B cell (primary cell): ENCODE measurements around the gene MREG.

ENCODE experiments used
- EZH2 ChIP-seq: IDR thresholded peaks from 2 replicates; pipeline ENCODE4 v1.6.1; 2012; ENCODE audit warnings: borderline replicate concordance, low read depth, mild to moderate bottlenecking, moderate library complexity, low read length; ENCODE audit not compliant: insufficient read depth, poor library complexity, severe bottlenecking
- TF ChIP-seq, protein P1 (sequence below): fragments of 200-600 bp; IDR thresholded peaks from one replicate; pipeline ENCODE4 v1.8.0; 2022; ENCODE audit warnings: antibody characterized with exemption, mild to moderate bottlenecking

GRCh38 chr2:215928086-215928485, 85.3 kb downstream of the MREG start:
- TF ChIP-seq, protein P1, sequence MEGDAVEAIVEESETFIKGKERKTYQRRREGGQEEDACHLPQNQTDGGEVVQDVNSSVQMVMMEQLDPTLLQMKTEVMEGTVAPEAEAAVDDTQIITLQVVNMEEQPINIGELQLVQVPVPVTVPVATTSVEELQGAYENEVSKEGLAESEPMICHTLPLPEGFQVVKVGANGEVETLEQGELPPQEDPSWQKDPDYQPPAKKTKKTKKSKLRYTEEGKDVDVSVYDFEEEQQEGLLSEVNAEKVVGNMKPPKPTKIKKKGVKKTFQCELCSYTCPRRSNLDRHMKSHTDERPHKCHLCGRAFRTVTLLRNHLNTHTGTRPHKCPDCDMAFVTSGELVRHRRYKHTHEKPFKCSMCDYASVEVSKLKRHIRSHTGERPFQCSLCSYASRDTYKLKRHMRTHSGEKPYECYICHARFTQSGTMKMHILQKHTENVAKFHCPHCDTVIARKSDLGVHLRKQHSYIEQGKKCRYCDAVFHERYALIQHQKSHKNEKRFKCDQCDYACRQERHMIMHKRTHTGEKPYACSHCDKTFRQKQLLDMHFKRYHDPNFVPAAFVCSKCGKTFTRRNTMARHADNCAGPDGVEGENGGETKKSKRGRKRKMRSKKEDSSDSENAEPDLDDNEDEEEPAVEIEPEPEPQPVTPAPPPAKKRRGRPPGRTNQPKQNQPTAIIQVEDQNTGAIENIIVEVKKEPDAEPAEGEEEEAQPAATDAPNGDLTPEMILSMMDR = no peak
- no peak for TF ChIP-seq EZH2
